Measurements from ENCODE around the gene SHISAL2B. TPM values are rescaled to one million over a fixed set of nuclear protein-coding genes. Genes with fewer than 3 reads are reported as not detected.
"Not testable (repeated sequence)": the region's sequence is repeated elsewhere in the genome, so short reads cannot be mapped to it uniquely, and the experiment has no call there.

SHISAL2B gene
- total RNA-seq, 1 donor from 2014 or later, result not detected

DNA sequence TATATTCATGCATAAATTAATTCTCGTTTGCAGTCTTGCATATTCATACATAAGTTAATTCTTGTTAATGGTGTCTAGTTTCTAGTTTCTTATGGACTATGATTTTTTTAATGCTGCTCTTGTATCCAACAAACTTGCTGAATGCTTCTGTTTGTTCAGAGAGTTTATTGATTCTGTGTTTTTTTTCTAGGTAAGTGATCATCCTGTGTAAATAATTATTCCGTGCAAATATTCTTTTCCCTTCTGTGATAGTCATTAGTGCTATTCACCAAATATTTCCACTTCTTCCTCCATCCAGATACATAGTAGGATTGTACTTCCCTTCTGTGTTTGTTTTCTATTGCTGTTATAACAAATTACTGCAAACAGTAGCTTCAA lies 35.8 kb upstream of the SHISAL2B start:
- H3K9me3 ChIP-seq, result no peaks in the 10 kb centered on the region
- TF ChIP-seq, protein P1, sequence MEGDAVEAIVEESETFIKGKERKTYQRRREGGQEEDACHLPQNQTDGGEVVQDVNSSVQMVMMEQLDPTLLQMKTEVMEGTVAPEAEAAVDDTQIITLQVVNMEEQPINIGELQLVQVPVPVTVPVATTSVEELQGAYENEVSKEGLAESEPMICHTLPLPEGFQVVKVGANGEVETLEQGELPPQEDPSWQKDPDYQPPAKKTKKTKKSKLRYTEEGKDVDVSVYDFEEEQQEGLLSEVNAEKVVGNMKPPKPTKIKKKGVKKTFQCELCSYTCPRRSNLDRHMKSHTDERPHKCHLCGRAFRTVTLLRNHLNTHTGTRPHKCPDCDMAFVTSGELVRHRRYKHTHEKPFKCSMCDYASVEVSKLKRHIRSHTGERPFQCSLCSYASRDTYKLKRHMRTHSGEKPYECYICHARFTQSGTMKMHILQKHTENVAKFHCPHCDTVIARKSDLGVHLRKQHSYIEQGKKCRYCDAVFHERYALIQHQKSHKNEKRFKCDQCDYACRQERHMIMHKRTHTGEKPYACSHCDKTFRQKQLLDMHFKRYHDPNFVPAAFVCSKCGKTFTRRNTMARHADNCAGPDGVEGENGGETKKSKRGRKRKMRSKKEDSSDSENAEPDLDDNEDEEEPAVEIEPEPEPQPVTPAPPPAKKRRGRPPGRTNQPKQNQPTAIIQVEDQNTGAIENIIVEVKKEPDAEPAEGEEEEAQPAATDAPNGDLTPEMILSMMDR (IDR thresholded peaks at IDR 0.05), result no peak
- DNase-seq (ENCODE audit: low spot score in 2 of 2), result no peak
- no peaks in the 10 kb centered on the region for H3K27me3 ChIP-seq
- intact Hi-C loops (cut with DNase I), result no loop called here
- no peak overlapping the region for H3K27ac ChIP-seq
- H3K4me1 ChIP-seq, result no peaks in the 10 kb centered on the region
- H3K4me3 ChIP-seq, result no peak overlapping the region
- no peaks in the 10 kb centered on the region for H3K36me3 ChIP-seq

DNA sequence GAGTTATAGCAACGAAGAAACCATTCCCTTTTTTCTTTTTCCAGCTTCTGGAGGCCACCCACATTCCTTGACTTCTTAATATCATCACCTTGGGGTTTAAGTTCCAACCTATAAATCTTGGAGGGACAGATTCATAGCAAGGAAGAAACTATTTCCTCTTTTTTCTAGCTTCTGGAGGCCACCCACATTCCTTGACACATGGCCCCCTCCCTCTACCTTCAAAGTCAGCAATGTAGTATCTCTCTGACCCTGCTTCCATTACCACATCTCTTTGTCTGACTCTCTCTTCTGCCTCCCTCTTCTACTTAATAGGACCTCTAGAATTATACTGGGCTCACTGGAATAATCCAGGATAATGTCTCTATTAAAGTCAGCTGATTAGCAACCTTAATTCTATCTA lies 34.7 kb upstream of the SHISAL2B start:
- H3K27ac ChIP-seq, result no peak overlapping the region
- no peak overlapping the region for H3K4me3 ChIP-seq
- intact Hi-C loops (cut with DNase I), result no loop called here
- H3K9me3 ChIP-seq, result no peaks in the 10 kb centered on the region
- no peaks in the 10 kb centered on the region for H3K4me1 ChIP-seq
- H3K27me3 ChIP-seq, result no peaks in the 10 kb centered on the region
- TF ChIP-seq, protein P1 (IDR thresholded peaks at IDR 0.05), result no peak
- no peak for DNase-seq (ENCODE audit: low spot score in 2 of 2)
- no peaks in the 10 kb centered on the region for H3K36me3 ChIP-seq

DNA sequence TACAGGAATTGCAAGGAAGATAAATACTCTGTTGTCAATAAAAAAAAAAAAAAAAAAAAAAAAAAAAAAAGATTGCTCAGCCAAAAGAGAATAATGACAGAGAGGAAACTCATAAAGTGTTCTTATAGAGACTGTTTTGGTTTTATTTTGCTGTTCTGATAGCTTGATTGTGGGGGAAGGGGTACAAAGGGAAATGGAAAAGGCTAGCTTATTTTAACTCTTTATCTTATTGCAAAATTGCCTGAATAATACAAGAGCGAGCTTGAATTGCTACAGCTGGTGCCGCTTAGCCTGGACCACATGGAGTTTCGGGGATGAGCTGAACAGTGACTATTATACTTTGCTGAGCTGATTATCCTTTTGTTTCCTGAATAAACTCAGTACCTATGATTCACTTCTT lies 31.0 kb upstream of the SHISAL2B start:
- intact Hi-C loops (cut with DNase I), result no loop called here
- no peaks in the 10 kb centered on the region for H3K4me1 ChIP-seq
- TF ChIP-seq, protein P1 (IDR thresholded peaks at IDR 0.05), result no peak
- H3K9me3 ChIP-seq, result no peaks in the 10 kb centered on the region
- no peak overlapping the region for H3K4me3 ChIP-seq
- H3K27me3 ChIP-seq, result no peaks in the 10 kb centered on the region
- H3K27ac ChIP-seq, result no peak overlapping the region
- no peaks in the 10 kb centered on the region for H3K36me3 ChIP-seq
- DNase-seq (ENCODE audit: low spot score in 2 of 2), result no peak

DNA sequence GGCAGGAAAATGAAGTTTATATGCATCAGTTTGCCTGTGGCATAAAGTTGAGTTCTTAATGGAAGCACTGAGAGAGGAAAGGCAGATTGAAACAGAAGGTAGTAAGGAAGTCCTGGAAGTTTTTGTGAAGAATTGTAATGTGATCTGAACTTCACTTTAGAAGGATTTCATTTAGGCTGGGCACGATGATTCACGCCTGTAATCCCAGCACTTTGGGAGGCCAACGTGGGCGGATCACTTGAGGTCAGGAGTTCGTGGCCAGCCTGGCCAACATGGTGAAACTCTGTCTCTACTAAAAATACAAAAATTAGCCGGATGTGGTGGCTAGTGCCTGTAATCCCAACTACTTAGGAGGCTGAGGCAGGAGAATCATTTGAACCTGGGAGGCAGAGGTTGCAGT lies 27.1 kb upstream of the SHISAL2B start:
- H3K4me1 ChIP-seq; H3K9me3 ChIP-seq; H3K4me3 ChIP-seq; DNase-seq (ENCODE audit: low spot score in 2 of 2); H3K27ac ChIP-seq; H3K36me3 ChIP-seq; intact Hi-C loops (cut with DNase I); H3K27me3 ChIP-seq: not testable (repeated sequence)

DNA sequence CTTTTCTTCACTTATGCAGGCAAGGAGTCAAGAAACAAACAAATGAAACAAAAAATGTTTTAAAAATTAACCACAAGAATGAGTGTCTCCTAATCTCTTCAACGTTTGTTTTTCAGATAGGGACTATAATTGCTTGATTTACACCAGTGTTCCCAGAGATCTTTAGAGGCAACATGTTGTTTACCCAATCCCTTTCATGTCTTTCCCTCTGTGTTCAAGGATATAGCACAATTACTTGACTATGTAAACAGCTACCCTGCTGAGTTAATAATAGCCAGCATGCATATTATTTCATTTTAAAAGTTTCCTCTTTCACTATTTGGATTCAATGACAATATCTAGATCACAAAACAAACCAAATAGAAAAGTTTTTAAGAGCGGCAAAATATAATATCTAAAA lies 25.1 kb upstream of the SHISAL2B start:
- Histone ChIP-seq H3K4me1 (no peaks in the 10 kb centered on the region), H3K36me3 (no peaks in the 10 kb centered on the region), H3K27me3 (no peaks in the 10 kb centered on the region), H3K9me3 (no peaks in the 10 kb centered on the region), H3K27ac (no peak overlapping the region), H3K4me3 (no peak overlapping the region)
- intact Hi-C loops (cut with DNase I), result no loop called here
- DNase-seq (ENCODE audit: low spot score in 2 of 2), result no peak
- TF ChIP-seq, protein P1 (IDR thresholded peaks at IDR 0.05), result no peak

DNA sequence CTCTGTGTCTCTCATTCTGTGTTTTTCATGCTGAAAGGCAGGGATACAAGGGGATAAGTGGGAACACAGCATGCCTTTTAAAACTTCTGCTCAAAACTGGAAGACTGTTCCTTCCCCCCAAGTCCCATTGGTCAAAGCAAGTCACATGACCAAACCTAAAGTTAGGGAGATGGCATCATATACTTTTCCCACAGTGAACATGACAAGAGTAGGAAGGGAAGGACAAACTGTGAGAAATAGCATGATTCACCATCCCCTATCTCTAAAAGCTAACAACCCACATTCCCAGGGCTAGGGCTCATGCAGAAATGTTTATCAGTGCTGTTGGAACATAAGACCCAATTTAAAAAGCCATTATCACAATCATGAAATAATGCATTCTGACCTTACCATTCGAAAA lies 24.2 kb upstream of the SHISAL2B start:
- TF ChIP-seq, protein P1 (IDR thresholded peaks at IDR 0.05), result no peak
- Histone ChIP-seq H3K27me3 (no peaks in the 10 kb centered on the region), H3K4me1 (no peaks in the 10 kb centered on the region), H3K9me3 (no peaks in the 10 kb centered on the region), H3K27ac (no peak overlapping the region), H3K36me3 (no peaks in the 10 kb centered on the region), H3K4me3 (no peak overlapping the region)
- intact Hi-C loops (cut with DNase I), result no loop called here
- no peak for DNase-seq (ENCODE audit: low spot score in 2 of 2)
